ENCODE data around the gene ZNF516. TPM values are rescaled to one million over a fixed set of nuclear protein-coding genes. Genes with fewer than 3 reads are reported as not detected.

ZNF516 gene
- total RNA-seq, 1 experiment from 2014 or later: 8.2 TPM

- no peak for DNase-seq
- Histone ChIP-seq H3K27me3 (no peaks in the 10 kb centered on the region), H3K27ac (no peak overlapping the region), H3K36me3 (no peaks in the 10 kb centered on the region), H3K4me1 (no peaks in the 10 kb centered on the region), H3K4me3 (no peak overlapping the region), H3K9me3 (replicated peaks) (no peaks in the 10 kb centered on the region)
Observed at GRCh38 chr18:76373297-76373696, 121.7 kb downstream of the ZNF516 start.

GRCh38 chr18:76371301-76372203 lies 123.5 kb downstream of the ZNF516 start:
- DNase-seq: no peak
- Histone ChIP-seq H3K27ac (no peak overlapping the region), H3K4me1 (no peaks in the 10 kb centered on the region), H3K27me3 (no peaks in the 10 kb centered on the region), H3K9me3 (replicated peaks) (no peaks in the 10 kb centered on the region), H3K36me3 (no peaks in the 10 kb centered on the region), H3K4me3 (no peak overlapping the region)

GRCh38 chr18:76370686-76371085 lies 124.4 kb downstream of the ZNF516 start:
- H3K27ac ChIP-seq: no peak overlapping the region
- no peaks in the 10 kb centered on the region for H3K36me3 ChIP-seq
- no peaks in the 10 kb centered on the region for H3K27me3 ChIP-seq
- H3K9me3 ChIP-seq (replicated peaks): no peaks in the 10 kb centered on the region
- DNase-seq: no peak
- no peak overlapping the region for H3K4me3 ChIP-seq
- no peaks in the 10 kb centered on the region for H3K4me1 ChIP-seq

GRCh38 chr18:76370201-76370600 lies 124.8 kb downstream of the ZNF516 start:
- DNase-seq: no peak
- H3K4me3 ChIP-seq: no peak overlapping the region

GRCh38 chr18:76369791-76370190 lies 125.3 kb downstream of the ZNF516 start:
- Histone ChIP-seq H3K27me3 (no peaks in the 10 kb centered on the region), H3K4me1 (no peaks in the 10 kb centered on the region), H3K27ac (no peak overlapping the region), H3K4me3 (no peak overlapping the region), H3K36me3 (no peaks in the 10 kb centered on the region), H3K9me3 (replicated peaks) (no peaks in the 10 kb centered on the region)
- DNase-seq: no peak

More at GRCh38 chr18:76370201-76370600, 124.8 kb downstream of the ZNF516 start:
- H3K36me3 ChIP-seq: no peaks in the 10 kb centered on the region
- no peaks in the 10 kb centered on the region for H3K4me1 ChIP-seq
- no peak overlapping the region for H3K27ac ChIP-seq
- H3K9me3 ChIP-seq (replicated peaks): no peaks in the 10 kb centered on the region
- no peaks in the 10 kb centered on the region for H3K27me3 ChIP-seq

- Histone ChIP-seq H3K4me1 (no peaks in the 10 kb centered on the region), H3K36me3 (no peaks in the 10 kb centered on the region), H3K27ac (no peak overlapping the region), H3K9me3 (replicated peaks) (no peaks in the 10 kb centered on the region), H3K27me3 (no peaks in the 10 kb centered on the region), H3K4me3 (no peak overlapping the region)
- DNase-seq: no peak
Observed at GRCh38 chr18:76368976-76369375, 126.1 kb downstream of the ZNF516 start.

- DNase-seq: no peak
- no peaks in the 10 kb centered on the region for H3K9me3 ChIP-seq (replicated peaks)
- H3K4me3 ChIP-seq: no peak overlapping the region
- no peaks in the 10 kb centered on the region for H3K27me3 ChIP-seq
- no peaks in the 10 kb centered on the region for H3K4me1 ChIP-seq
- no peak overlapping the region for H3K27ac ChIP-seq
- no peaks in the 10 kb centered on the region for H3K36me3 ChIP-seq
Observed at GRCh38 chr18:76368271-76368670, 126.8 kb downstream of the ZNF516 start.

- Histone ChIP-seq H3K4me1 (no peaks in the 10 kb centered on the region), H3K4me3 (no peak overlapping the region), H3K27ac (no peak overlapping the region), H3K36me3 (no peaks in the 10 kb centered on the region), H3K9me3 (replicated peaks) (no peaks in the 10 kb centered on the region), H3K27me3 (no peaks in the 10 kb centered on the region)
- DNase-seq: no peak
Observed at GRCh38 chr18:76367168-76368125, 127.6 kb downstream of the ZNF516 start.

GRCh38 chr18:76365561-76365960 lies 129.5 kb downstream of the ZNF516 start:
- H3K4me1 ChIP-seq: no peaks in the 10 kb centered on the region
- no peak overlapping the region for H3K27ac ChIP-seq
- no peak overlapping the region for H3K4me3 ChIP-seq
- H3K36me3 ChIP-seq: no peaks in the 10 kb centered on the region
- no peaks in the 10 kb centered on the region for H3K9me3 ChIP-seq (replicated peaks)
- no peaks in the 10 kb centered on the region for H3K27me3 ChIP-seq
- no peak for DNase-seq

- no peak for DNase-seq
- Histone ChIP-seq H3K27me3 (no peaks in the 10 kb centered on the region), H3K36me3 (no peaks in the 10 kb centered on the region), H3K9me3 (replicated peaks) (no peaks in the 10 kb centered on the region), H3K4me3 (no peak overlapping the region), H3K27ac (no peak overlapping the region), H3K4me1 (no peaks in the 10 kb centered on the region)
Observed at GRCh38 chr18:76364282-76365259, 130.5 kb downstream of the ZNF516 start.

GRCh38 chr18:76363436-76364120 lies 131.5 kb downstream of the ZNF516 start:
- no peaks in the 10 kb centered on the region for H3K36me3 ChIP-seq
- H3K4me1 ChIP-seq: no peaks in the 10 kb centered on the region
- no peak overlapping the region for H3K4me3 ChIP-seq
- H3K27me3 ChIP-seq: no peaks in the 10 kb centered on the region
- H3K27ac ChIP-seq: no peak overlapping the region
- no peaks in the 10 kb centered on the region for H3K9me3 ChIP-seq (replicated peaks)
- DNase-seq: no peak

- Histone ChIP-seq H3K27me3 (no peaks in the 10 kb centered on the region), H3K4me3 (no peak overlapping the region), H3K4me1 (no peaks in the 10 kb centered on the region), H3K36me3 (no peaks in the 10 kb centered on the region), H3K27ac (no peak overlapping the region), H3K9me3 (replicated peaks) (no peaks in the 10 kb centered on the region)
- no peak for DNase-seq
Observed at GRCh38 chr18:76362676-76363075, 132.4 kb downstream of the ZNF516 start.

- Histone ChIP-seq H3K4me1 (no peaks in the 10 kb centered on the region), H3K4me3 (no peak overlapping the region), H3K9me3 (replicated peaks) (no peaks in the 10 kb centered on the region), H3K27me3 (no peaks in the 10 kb centered on the region), H3K36me3 (no peaks in the 10 kb centered on the region), H3K27ac (no peak overlapping the region)
- no peak for DNase-seq
Observed at GRCh38 chr18:76361219-76361618, 133.8 kb downstream of the ZNF516 start.

GRCh38 chr18:76359909-76360308 lies 135.1 kb downstream of the ZNF516 start:
- no peaks in the 10 kb centered on the region for H3K27me3 ChIP-seq
- DNase-seq: no peak
- no peak overlapping the region for H3K4me3 ChIP-seq
- no peaks in the 10 kb centered on the region for H3K4me1 ChIP-seq
- no peak overlapping the region for H3K27ac ChIP-seq
- no peaks in the 10 kb centered on the region for H3K9me3 ChIP-seq (replicated peaks)
- no peaks in the 10 kb centered on the region for H3K36me3 ChIP-seq
